ENCODE data around the gene AKAP12.
"Not testable (repeated sequence)": the region's sequence is repeated elsewhere in the genome, so short reads cannot be mapped to it uniquely, and the experiment has no call there.

AKAP12 gene

GRCh38 chr6:151379933-151380847 lies 140.4 kb downstream of the AKAP12 start:
- no peak for DNase-seq (ENCODE audit: low read depth)

GRCh38 chr6:151380848-151381205 lies 141.1 kb downstream of the AKAP12 start:
- no peak for DNase-seq (ENCODE audit: low read depth)

GRCh38 chr6:151381722-151382121 lies 142.0 kb downstream of the AKAP12 start:
- no peak for DNase-seq (ENCODE audit: low read depth)

- not testable (repeated sequence) for DNase-seq (ENCODE audit: low read depth)
Measured at GRCh38 chr6:151382631-151383030, 142.9 kb downstream of the AKAP12 start.

GRCh38 chr6:151384151-151384550 lies 144.4 kb downstream of the AKAP12 start:
- DNase-seq (ENCODE audit: low read depth) = no peak

- no peak for DNase-seq (ENCODE audit: low read depth)
Measured at GRCh38 chr6:151385177-151385576, 145.4 kb downstream of the AKAP12 start.

- no peak for DNase-seq (ENCODE audit: low read depth)
Measured at GRCh38 chr6:151387175-151387970, 147.6 kb downstream of the AKAP12 start.

- DNase-seq (ENCODE audit: low read depth) = no peak
Measured at GRCh38 chr6:151388236-151388635, 148.5 kb downstream of the AKAP12 start.

- DNase-seq (ENCODE audit: low read depth) = no peak
Measured at GRCh38 chr6:151388997-151389617, 149.3 kb downstream of the AKAP12 start.

GRCh38 chr6:151389618-151390275 lies 150.0 kb downstream of the AKAP12 start:
- peak; percentile 63 for DNase-seq (ENCODE audit: low read depth)

GRCh38 chr6:151390276-151390850 lies 150.6 kb downstream of the AKAP12 start:
- DNase-seq (ENCODE audit: low read depth) = peak; percentile 98

- DNase-seq (ENCODE audit: low read depth) = no peak
Measured at GRCh38 chr6:151390851-151391470, 151.2 kb downstream of the AKAP12 start.

- DNase-seq (ENCODE audit: low read depth) = no peak
Measured at GRCh38 chr6:151391471-151392413, 152.0 kb downstream of the AKAP12 start, which contains the start of gene ZBTB2. ZBTB2 (minus strand) TSS chr6:151391559; CDS start chr6:151373637, 17,922 bp downstream.

- DNase-seq (ENCODE audit: low read depth) = no peak
Measured at GRCh38 chr6:151392427-151392826, 152.7 kb downstream of the AKAP12 start.

GRCh38 chr6:151393410-151393809 lies 153.6 kb downstream of the AKAP12 start:
- DNase-seq (ENCODE audit: low read depth) = no peak

GRCh38 chr6:151399679-151400078 lies 159.9 kb downstream of the AKAP12 start:
- DNase-seq (ENCODE audit: low read depth) = no peak

- DNase-seq (ENCODE audit: low read depth) = no peak
Measured at GRCh38 chr6:151400473-151400872, 160.7 kb downstream of the AKAP12 start.

GRCh38 chr6:151402228-151402627 lies 162.5 kb downstream of the AKAP12 start:
- no peak for DNase-seq (ENCODE audit: low read depth)

GRCh38 chr6:151403919-151404308 lies 164.1 kb downstream of the AKAP12 start:
- DNase-seq (ENCODE audit: low read depth) = no peak
